Uterus (tissue), 2 donors: ENCODE measurements around the gene GRIN2A.

Experiments used
- CTCF ChIP-seq, 4 experiments: fragments of 200-600 bp in 2 of 4; fragments of 450-650 bp in 2 of 4; sonication (generic) in 2 of 4; IDR thresholded peaks; one replicate each; pipeline ENCODE4 v1.5.1; 2016 to 2019; ENCODE audit warnings: antibody characterized with exemption in 4 of 4, mild to moderate bottlenecking in 2 of 4, moderate library complexity in 1 of 4
- POLR2A ChIP-seq, 2 donors: fragments of 450-650 bp; IDR thresholded peaks; one replicate each; pipeline ENCODE4 v1.6.1; 2016; ENCODE audit warnings: antibody characterized with exemption in 2 of 2, mild to moderate bottlenecking in 1 of 2, moderate library complexity in 1 of 2

GRCh38 chr16:10178526-10178925 is 3.7 kb downstream of the GRIN2A start:
- TF ChIP-seq CTCF (IDR thresholded peaks at IDR 0.05) (no peak), POLR2A (IDR thresholded peaks at IDR 0.05) (no peak)
